Endothelial cell (in vitro differentiated cells): ENCODE results near the gene GRIK3. TPM values are rescaled to one million over a fixed set of nuclear protein-coding genes. Genes with fewer than 3 reads are reported as not detected.

ENCODE experiments used
- DNase-seq: peaks from one replicate; pipeline ENCODE4 v3.0.0; 2021; ENCODE audit warnings: low spot score
- H3K27ac Mint-ChIP-seq: one replicate; pipeline ENCODE4 v1.8.0; 2021; ENCODE audit warnings: mixed read lengths, inconsistent platforms; ENCODE audit not compliant: unreplicated experiment
- H3K27me3 Mint-ChIP-seq: one replicate; pipeline ENCODE4 v1.8.0; 2021; ENCODE audit warnings: mild to moderate bottlenecking, moderate library complexity, mixed read lengths, inconsistent platforms; ENCODE audit not compliant: unreplicated experiment
- H3K36me3 Mint-ChIP-seq: one replicate; pipeline ENCODE4 v1.8.0; 2021; ENCODE audit warnings: mild to moderate bottlenecking, low read depth, mixed read lengths, inconsistent platforms; ENCODE audit not compliant: unreplicated experiment
- H3K4me1 Mint-ChIP-seq: one replicate; pipeline ENCODE4 v1.8.0; 2021; ENCODE audit warnings: mild to moderate bottlenecking, mixed read lengths, inconsistent platforms; ENCODE audit not compliant: unreplicated experiment
- H3K4me3 Mint-ChIP-seq: one replicate; pipeline ENCODE4 v1.8.0; 2021; ENCODE audit warnings: mild to moderate bottlenecking, mixed read lengths, inconsistent platforms; ENCODE audit not compliant: unreplicated experiment
- H3K9me3 Mint-ChIP-seq: one replicate; pipeline ENCODE4 v1.8.0; 2021; ENCODE audit warnings: mixed read lengths, inconsistent platforms; ENCODE audit not compliant: unreplicated experiment
- total RNA-seq: library from RNA; stranded (reverse); fragmentation: NEBNext Ultra II Directional; extraction: Animal tissue kit (Norgen Biotek cat#: 25700); gene quantifications from one replicate; pipeline ENCODE4 v1.2.1, GENCODE V29; 2021; ENCODE audit not compliant: unreplicated experiment
- TF ChIP-seq, protein P1 (sequence below): fragments of 200-600 bp; sonication (generic); IDR thresholded peaks from one replicate; pipeline ENCODE4 v1.5.0; 2021; ENCODE audit warnings: antibody characterized with exemption; ENCODE audit not compliant: unreplicated experiment

GRIK3 gene
- total RNA-seq, 1 donor from 2014 or later = 0.05 TPM

DNA sequence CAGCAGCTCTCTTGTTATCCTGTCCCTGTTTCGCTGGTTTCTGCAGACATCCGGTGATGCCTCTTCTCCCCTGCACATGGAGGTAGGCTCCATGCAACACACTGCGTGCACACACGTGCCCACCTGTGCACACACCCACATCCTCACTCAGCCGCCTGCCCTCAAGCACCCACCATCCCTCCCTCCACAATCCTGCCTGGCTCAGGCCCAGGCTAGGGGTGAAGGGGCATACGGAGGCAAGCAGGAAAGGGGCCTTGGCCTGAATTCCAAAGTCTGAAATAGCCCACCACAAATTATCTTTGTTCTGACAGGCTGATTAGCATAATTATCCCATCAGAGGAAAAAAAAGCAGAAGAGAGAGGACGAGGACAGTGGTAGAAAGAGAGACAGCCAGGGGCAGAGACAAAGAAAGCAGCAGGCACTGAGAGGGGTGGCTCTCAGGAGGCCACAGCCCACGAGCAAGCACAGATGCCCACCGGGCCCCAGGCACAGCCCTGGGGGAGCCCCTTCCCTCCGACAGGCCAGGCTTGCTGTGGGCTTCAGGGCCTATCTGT, 73.2 kb downstream of the GRIK3 start:
- Mint-ChIP-seq H3K27ac (no peak overlapping the region), H3K9me3 (no peaks in the 10 kb centered on the region), H3K4me3 (no peak overlapping the region)

DNA sequence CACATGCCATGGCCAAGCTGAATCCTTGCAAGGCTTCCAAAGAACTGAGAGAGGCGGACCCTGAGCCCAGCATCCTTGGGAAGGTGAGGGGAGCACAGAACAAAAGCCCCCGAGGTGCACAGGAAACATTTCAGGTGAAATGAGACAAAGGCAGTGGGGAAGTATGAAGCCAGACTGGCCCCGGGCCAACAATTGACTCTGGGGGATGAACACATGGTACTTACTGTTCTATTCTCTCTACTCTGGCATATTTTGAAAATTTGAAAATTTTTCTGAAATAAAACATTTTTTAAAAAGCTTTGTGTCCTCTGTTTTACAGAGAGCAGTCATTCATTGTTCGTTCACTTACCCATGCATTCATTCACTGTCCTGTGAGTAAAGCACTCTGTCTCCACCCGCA, 77.7 kb downstream of the GRIK3 start:
- H3K27me3 Mint-ChIP-seq = peaks cover 33% of the 10 kb centered on the region
- H3K9me3 Mint-ChIP-seq = no peaks in the 10 kb centered on the region
- H3K4me3 Mint-ChIP-seq = no peak overlapping the region
- TF ChIP-seq, protein P1, sequence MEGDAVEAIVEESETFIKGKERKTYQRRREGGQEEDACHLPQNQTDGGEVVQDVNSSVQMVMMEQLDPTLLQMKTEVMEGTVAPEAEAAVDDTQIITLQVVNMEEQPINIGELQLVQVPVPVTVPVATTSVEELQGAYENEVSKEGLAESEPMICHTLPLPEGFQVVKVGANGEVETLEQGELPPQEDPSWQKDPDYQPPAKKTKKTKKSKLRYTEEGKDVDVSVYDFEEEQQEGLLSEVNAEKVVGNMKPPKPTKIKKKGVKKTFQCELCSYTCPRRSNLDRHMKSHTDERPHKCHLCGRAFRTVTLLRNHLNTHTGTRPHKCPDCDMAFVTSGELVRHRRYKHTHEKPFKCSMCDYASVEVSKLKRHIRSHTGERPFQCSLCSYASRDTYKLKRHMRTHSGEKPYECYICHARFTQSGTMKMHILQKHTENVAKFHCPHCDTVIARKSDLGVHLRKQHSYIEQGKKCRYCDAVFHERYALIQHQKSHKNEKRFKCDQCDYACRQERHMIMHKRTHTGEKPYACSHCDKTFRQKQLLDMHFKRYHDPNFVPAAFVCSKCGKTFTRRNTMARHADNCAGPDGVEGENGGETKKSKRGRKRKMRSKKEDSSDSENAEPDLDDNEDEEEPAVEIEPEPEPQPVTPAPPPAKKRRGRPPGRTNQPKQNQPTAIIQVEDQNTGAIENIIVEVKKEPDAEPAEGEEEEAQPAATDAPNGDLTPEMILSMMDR = no peak
- no peak overlapping the region for H3K27ac Mint-ChIP-seq
- no peaks in the 10 kb centered on the region for H3K4me1 Mint-ChIP-seq
- peaks cover 8% of the 10 kb centered on the region for H3K36me3 Mint-ChIP-seq
- no peak for DNase-seq

More for the DNA sequence above, 73.2 kb downstream of the GRIK3 start:
- TF ChIP-seq, protein P1 = no peak
- H3K27me3 Mint-ChIP-seq = peaks cover 25% of the 10 kb centered on the region
- H3K36me3 Mint-ChIP-seq = peaks cover 8% of the 10 kb centered on the region
- DNase-seq = no peak
- H3K4me1 Mint-ChIP-seq = peaks cover 4% of the 10 kb centered on the region

DNA sequence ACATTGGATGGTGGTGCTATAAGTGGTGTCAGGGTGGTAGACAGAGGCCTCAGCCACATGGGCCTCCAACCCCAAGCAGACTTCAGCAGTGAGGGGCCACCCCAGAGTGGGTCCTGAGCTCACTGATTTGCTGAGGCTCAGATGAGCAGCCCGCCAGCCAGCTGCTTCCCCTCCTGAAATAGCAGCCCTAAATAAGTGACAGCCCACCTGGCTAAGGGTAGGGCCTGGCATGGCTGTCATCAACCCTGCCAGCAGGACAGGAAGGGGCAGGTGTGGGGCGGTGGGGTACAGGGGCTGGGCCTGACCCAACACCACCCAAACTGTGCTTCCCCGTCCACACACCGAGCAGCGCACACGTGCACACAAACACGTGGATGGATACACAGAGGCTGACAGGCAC, 79.3 kb downstream of the GRIK3 start:
- H3K27ac Mint-ChIP-seq = no peak overlapping the region
- peaks cover 8% of the 10 kb centered on the region for H3K36me3 Mint-ChIP-seq
- peaks cover 26% of the 10 kb centered on the region for H3K27me3 Mint-ChIP-seq
- no peak for DNase-seq
- H3K4me1 Mint-ChIP-seq = no peaks in the 10 kb centered on the region
- H3K9me3 Mint-ChIP-seq = no peaks in the 10 kb centered on the region
- TF ChIP-seq, protein P1 = no peak
- no peak overlapping the region for H3K4me3 Mint-ChIP-seq

DNA sequence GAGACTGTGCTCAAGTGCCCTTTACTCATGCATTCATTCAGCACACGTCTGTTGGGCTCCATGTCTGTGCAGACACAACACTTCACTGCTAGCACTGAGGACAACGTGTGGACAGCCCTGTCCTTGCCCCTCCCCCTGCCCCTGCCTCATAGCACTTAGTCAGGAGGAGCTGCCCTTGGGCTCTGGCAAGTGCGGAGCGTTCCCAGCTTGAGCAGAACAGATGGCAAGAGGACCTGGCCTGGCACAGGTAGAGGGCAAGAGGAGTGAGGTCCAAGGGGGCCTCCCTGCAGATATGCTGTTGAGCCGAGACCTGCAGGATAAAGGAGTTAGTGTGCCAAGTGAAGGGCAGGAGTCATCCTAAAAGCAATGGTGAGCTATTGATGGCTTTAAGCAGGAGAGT, 81.3 kb downstream of the GRIK3 start:
- TF ChIP-seq, protein P1 = no peak
- peaks cover 19% of the 10 kb centered on the region for H3K27me3 Mint-ChIP-seq
- H3K9me3 Mint-ChIP-seq = no peaks in the 10 kb centered on the region
- peaks cover 6% of the 10 kb centered on the region for H3K36me3 Mint-ChIP-seq
- no peak for DNase-seq
- H3K27ac Mint-ChIP-seq = no peak overlapping the region
- no peak overlapping the region for H3K4me3 Mint-ChIP-seq
- H3K4me1 Mint-ChIP-seq = no peaks in the 10 kb centered on the region

DNA sequence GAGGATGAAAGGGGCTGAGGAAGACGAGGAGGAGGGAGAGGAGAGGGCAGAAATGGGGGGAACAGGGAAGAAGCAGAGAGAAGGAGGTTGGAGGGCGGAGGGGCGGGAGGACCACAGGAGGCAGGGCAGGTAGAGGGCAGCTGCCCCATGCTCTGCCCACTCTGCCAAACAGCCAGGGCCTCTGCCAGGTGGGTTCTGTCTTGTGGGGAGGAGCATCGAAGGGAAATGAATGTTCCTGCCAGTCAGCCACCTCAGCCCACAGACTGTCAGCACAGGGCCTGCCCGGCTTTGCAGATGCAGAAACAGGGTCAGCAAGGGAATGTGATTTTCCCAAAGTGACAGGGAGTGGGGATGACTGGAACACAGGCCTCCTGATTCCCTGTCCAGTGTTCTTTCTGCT, 82.6 kb downstream of the GRIK3 start:
- DNase-seq = no peak
- TF ChIP-seq, protein P1 = no peak
- Mint-ChIP-seq H3K36me3 (peaks cover 4% of the 10 kb centered on the region), H3K9me3 (no peaks in the 10 kb centered on the region), H3K4me3 (no peak overlapping the region), H3K27ac (no peak overlapping the region), H3K27me3 (peaks cover 17% of the 10 kb centered on the region), H3K4me1 (no peaks in the 10 kb centered on the region)
